HFF-Myc (cell line): ENCODE data around the gene TDRD9.

Source experiments
- DNase-seq: peaks from one replicate; pipeline ENCODE4 v3.0.0-alpha.2; 2011; ENCODE audit warnings: low read depth; ENCODE audit errors: extremely low read depth
- H3K4me3 ChIP-seq: replicated peaks from 2 replicates; pipeline ENCODE4 v1.5.1; 2011; ENCODE audit warnings: low read depth, mild to moderate bottlenecking, control low read depth, low read length
- TF ChIP-seq, protein P1 (sequence below): IDR thresholded peaks from 2 replicates; pipeline ENCODE4 v1.5.1; 2012; ENCODE audit warnings: mild to moderate bottlenecking, low read depth, low read length, control low read depth; ENCODE audit errors: missing control alignments

The TDRD9 gene

DNA sequence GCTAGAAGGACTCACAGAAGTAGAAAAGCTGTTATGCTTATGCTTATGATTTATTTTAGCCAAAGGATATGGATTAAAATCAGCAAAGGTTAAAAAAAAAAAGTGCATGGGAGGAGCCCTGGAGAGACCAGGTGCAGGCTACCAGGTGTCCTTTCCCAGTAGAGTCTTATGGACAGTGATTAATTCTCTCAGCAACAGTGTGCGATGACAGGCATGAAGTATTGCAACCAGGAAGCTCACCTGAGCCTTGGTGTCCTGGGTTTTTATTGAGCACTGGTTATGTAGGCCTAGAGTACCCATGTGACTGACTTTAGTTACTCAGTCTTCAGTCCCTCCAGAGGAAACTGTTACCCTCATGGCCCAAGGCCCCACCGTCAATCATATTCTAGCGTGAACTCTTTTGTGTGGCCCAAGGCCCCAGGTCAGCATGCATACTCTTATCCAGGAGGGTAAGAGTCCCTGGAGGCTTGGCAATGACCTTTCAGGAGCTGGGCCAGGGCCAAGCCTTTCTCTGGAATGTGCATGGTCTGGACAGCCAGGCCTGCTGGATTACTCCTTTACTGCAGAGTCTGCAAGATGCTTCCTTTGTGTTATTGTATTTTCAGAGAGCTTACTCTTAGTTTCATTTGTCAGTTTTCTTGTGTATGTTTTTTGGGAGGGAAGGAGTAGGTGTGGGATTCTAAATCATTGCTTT is 83.7 kb downstream of the TDRD9 start:
- no peak overlapping the region for H3K4me3 ChIP-seq
- TF ChIP-seq, protein P1, sequence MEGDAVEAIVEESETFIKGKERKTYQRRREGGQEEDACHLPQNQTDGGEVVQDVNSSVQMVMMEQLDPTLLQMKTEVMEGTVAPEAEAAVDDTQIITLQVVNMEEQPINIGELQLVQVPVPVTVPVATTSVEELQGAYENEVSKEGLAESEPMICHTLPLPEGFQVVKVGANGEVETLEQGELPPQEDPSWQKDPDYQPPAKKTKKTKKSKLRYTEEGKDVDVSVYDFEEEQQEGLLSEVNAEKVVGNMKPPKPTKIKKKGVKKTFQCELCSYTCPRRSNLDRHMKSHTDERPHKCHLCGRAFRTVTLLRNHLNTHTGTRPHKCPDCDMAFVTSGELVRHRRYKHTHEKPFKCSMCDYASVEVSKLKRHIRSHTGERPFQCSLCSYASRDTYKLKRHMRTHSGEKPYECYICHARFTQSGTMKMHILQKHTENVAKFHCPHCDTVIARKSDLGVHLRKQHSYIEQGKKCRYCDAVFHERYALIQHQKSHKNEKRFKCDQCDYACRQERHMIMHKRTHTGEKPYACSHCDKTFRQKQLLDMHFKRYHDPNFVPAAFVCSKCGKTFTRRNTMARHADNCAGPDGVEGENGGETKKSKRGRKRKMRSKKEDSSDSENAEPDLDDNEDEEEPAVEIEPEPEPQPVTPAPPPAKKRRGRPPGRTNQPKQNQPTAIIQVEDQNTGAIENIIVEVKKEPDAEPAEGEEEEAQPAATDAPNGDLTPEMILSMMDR = no peak
- DNase-seq = no peak

DNA sequence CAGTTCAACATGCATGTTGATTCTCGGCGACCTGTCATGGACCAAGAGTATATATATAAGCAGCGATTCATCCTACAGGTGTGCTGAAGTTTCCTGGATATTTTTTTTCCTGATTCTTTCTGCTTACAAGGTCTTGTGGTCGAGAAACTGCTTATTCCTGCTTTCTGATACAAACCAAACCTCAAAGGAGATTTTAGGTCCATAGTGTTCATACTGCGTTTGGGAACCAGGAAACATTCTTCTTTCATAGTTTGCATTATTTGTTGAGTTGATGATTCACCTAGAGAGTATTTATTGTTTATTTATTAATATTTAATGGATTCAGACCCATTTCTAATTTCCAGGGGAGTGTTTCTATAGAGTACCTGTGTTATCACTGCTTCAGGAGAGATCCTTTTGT is 86.5 kb downstream of the TDRD9 start:
- no peak for DNase-seq
- TF ChIP-seq, protein P1 = no peak
- no peak overlapping the region for H3K4me3 ChIP-seq

DNA sequence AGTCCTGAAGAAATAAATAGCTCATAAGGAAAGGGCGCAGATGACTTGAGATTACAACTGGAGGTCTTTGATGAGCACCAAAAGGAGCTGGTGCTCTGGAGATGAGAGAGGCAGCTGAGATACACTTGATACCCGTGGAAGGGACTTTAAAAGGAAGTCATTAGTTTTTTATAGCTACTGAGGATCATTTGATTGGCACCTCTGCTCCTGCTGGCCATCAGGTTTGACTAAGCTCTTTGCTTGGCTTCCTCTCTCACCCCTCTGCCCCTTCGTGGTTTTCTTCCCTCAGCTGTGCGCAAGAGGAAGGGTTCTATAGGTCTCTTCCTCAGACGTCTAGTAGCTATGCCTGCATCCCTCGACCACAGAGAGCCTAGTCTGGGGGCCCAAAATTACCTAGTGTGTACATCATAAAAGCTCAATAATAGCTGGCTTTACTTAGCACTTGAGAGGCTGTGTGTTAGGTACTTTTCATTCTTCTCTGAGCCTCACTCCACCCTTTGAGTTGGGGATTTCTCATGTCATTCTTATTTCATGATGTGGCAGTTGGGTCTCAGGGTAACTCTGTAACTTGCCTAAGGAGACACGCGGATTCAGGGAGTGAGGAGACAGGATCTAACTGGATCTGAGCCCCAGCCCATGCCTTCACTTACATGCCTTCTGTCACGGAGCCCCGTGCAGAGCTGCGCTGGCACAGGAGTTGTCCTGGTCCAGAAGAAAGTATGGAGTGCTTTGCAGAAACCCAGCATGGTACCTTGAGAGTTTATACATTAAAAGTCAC is 88.8 kb downstream of the TDRD9 start:
- TF ChIP-seq, protein P1 = no peak
- H3K4me3 ChIP-seq = no peak overlapping the region
- DNase-seq = no peak

DNA sequence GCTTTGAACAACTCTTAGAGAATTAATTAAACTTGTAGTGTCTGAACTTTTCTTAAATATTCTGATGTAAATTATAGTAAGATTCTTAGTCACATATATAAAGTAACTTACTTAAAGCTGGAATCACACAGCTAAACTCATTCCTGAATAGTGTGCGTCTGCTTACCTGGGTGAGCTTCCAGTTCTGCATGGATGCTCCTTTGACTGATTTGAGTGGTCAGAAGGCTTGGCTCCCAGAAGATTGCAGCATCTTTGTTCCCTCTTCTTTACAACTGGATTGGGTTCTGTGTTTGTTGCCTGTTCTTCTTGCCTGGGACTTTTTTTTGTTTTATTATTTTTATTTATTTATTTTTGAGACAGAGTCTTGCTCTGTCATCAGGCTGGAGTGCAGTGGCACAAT is 90.8 kb downstream of the TDRD9 start:
- no peak for DNase-seq
- TF ChIP-seq, protein P1 = no peak

DNA sequence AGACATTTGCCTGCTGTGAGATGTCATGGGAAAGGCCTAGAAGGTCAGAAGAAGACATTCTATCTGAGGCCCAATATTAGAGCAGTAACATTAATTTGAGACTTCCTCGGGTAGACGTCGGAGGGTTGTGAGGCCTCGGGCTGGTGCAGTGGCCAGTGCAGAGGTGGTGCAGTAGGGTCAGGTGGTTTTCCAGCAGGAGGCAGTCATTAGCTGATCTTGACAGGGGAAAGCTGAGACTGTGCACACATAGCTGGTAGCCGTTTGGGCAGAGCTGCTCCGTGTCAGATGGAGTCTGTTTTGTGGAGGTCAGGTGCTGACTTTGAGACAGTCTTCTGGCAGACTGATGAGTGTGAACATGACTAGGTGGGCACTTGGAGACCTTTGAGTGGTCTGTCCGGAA is 91.5 kb downstream of the TDRD9 start:
- TF ChIP-seq, protein P1 = no peak
- no peak for DNase-seq
- no peak overlapping the region for H3K4me3 ChIP-seq

More for the DNA sequence above, 90.8 kb downstream of the TDRD9 start:
- H3K4me3 ChIP-seq = no peak overlapping the region

DNA sequence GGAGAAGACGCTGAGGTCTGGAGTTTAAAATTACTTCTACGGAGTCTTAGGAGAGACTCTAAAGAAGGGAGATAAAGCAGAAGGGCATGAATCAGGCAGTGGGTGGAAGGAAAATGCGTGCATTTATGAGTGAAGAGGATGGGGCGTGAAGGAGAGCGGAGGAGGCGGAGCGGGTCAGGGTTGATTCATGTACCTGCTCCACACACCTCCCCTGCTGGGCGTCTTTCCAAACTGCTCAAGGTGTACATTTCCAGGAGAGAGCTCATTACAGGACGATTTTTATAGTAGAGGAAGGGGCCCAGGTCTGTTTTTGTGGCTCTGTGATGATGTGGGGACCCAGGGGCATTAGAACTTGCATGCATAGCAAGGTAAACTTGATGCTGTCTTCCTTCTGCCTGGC is 92.2 kb downstream of the TDRD9 start:
- TF ChIP-seq, protein P1 = no peak
- no peak for DNase-seq
- H3K4me3 ChIP-seq = no peak overlapping the region
